Activated T-cell treated with anti-CD3 and anti-CD28 coated beads for 24 hours (primary cell): Measurements from ENCODE around the gene COL5A1.

Source experiments
- DNase-seq: peaks from one replicate; pipeline ENCODE4 v3.0.0-alpha.2; 2020; ENCODE audit warnings: low read depth

Gene COL5A1

GRCh38 chr9:134728801-134729495, 87.3 kb downstream of the COL5A1 start:
- DNase-seq, result no peak

GRCh38 chr9:134730011-134730760, 88.6 kb downstream of the COL5A1 start:
- no peak for DNase-seq

GRCh38 chr9:134730761-134731496, 89.3 kb downstream of the COL5A1 start:
- DNase-seq, result no peak

DNA sequence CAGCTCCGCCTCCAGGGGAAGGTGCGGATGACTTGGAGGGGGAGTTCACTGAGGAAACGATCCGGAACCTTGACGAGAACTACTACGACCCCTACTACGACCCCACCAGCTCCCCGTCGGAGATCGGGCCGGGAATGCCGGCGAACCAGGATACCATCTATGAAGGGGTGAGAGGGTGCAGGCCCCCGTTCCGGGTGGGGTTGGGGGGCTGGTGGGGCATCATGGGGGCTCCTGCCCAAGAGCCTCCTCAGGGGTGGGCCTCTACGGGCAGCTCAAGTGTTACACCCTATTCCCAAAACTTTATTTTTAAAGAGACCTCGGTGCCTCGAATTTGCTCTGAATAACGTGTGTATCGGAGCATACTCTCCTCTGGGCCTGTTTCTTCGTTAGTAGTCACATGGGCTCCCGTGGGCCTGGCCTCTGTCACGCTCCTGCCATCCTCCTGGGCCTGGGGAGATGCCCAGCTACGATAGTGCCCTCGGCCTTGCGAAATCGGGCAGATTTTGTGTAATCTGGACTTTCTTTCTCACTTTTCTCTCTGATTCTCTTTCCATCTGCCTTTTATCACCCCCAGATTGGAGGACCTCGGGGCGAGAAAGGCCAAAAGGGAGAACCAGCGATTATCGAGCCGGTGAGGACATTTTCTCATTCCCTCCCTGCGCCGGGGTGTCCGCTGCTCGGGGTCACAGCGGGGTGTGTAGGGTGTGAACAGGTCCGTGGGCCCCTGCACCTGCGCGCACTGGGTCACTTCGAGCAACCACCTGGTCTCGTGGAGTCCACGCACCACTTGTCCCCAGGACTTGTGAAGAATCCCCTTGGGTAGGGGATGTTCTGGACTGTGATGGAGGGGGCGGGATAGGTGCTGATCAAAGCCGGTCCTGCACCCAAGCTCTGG, 90.1 kb downstream of the COL5A1 start:
- DNase-seq, result no peak

- DNase-seq, result no peak
These were observed 90.9 kb downstream of the COL5A1 start for GRCh38 chr9:134732392-134733110.

GRCh38 chr9:134733480-134734232, 92.1 kb downstream of the COL5A1 start:
- DNase-seq, result no peak

GRCh38 chr9:134734270-134734669, 92.7 kb downstream of the COL5A1 start:
- no peak for DNase-seq

DNA sequence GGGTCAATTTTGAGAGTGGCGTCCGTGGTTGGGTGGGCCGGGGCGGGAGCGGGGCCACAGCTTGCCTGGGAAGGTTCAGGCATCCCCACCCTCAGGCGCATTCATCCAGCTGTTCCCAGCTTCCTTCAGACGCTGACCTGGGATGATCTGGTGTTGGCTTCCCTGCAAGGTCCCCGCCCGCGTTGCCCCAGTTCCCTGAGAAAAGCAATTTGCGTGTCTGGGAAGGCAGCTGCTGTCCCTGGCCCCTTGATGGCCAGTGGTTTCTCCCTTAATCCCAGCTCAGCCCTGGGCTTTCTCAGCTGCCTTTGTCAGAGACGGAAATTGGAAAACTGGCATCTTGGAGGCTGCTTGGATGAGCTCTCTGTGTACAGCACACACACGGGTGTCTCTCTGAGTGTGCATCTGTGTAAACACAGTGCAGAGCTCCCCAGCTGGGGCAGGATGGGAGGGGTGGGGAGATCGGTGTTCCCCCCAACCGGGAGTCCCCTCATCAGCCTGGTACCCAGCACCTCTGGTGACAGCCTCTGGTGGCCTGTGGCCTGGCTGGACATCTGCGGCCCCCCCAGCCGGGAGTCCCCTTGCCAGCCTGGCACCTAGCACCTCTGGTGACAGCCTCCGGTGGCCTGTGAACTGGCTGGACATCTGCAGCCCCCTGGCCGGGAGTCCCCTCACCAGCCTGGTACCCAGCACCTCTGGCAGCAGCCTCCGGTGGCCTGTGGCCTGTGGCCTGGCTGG, 94.0 kb downstream of the COL5A1 start:
- DNase-seq, result no peak

DNA sequence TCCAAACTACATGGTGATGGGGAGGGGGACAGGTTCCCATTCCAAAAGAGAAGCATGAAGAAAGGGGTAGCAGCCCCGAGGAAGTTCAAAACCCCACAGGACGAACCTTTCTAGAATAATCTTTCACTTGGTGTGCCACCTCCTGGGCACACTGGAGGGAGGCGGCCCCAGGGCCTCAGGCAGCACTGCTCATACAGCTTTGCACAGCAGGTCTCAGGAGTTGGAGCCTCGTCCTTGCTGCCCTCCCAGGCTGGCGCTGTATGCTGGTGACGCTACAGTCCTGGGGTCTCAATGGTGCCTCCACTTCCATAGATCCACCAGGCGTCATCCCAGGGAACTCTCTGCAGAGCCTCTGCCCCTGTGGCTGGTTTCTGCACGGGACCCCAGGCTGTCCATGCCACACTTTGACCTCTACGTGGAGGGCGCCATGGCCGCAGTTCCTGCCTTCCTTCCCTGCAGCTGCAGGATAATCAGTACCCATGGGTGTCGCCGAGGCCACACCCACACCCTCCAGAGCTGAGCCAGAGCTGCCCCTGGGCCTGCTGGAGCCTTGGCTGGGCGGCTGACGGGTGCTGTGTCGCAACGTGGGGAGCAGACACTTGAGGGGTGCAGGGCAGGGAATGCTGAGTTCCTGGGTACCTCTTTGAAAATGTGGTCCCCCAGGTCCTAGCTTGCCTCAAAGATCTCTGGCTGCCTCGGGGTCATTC, 95.3 kb downstream of the COL5A1 start:
- no peak for DNase-seq

DNA sequence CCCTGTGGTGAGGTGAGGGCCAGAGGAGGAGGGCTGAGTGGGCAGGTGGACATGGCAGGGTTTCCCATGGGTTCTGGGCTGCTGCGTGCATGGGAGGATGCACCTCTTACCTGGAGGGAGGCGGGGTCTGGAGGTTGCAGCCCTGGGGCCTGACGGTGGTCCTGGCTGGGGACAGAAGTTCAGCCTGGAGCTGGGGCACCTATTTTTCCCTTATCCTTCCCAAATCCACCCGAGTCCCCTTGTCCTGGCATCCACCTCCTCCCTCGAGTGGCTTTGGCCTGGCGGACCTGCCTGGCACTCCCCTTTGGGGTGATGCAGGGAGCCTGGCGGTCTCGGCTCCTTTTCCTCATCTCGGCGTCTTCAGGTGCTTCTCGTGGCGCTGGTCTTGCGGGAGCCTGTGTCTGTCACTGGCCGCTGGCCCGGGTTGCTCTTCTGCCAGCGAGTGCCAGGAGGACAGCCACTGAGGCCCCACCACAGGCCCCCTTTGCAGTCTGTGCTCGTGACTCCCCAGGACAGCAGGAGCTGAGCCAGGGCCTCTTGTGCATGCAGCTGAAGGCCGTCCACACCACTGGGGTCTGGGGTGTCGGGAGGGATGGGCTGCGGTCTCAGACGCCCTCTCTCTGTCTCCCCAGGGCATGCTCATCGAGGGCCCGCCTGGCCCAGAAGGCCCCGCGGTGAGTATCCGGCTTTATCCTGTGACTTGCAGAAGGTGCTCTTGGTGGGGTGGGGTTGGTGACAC, 96.4 kb downstream of the COL5A1 start:
- no peak for DNase-seq

DNA sequence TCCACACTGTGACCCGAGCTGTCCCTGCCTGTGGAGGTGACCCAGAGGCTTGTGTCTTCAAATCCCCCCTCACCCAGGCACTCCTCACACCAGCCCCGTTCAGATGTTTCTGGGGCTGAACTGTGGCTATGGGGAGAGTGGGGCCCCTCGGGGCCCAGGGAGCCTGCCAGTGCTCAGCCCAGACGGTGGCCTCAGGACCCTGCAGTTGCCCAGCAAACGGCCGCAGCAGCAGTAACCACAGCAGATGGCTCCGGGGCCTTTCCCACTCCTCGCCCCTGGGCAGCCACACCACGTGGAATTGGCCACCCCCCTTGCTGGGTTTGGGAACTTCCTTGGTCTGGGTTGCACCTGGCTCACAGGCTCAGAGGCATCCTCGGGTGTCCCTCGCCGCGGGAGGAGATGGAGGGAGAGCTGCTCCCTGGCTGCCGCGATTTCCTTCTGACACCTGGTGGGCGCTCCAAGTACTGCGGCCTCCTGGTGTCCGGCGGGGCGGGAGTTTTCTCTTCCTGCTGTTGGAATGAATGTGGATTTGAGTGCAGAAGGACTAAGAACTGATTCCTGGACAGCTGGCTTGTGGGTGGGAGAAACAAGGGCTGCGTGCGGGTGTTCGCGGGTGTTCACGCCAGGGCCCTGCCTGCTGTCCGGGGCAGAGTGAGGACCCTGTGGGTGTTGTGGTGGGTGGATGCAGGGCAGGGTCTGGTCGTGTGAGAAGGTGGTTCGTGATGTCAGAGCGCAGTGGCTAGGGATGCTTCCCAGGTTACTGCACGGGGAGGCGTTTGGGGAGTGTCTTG, 97.5 kb downstream of the COL5A1 start:
- DNase-seq, result peak; percentile 20

DNA sequence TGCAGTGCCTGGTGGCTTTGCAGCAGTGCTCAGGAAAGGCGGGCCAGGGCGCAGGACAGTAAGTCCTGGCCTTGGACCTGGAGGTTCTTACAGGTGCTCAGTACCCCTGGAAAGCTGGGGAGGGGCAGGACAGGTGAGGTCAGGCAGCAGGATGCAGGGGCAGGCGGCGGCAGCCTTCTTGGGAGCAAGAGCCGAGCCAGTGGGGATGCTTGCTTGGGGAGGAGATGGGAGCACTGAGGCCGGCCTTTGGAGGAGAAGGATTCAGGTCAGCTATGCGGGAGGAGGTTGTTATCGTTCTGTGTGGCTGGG, 98.0 kb downstream of the COL5A1 start:
- DNase-seq, result no peak

- DNase-seq, result no peak
These were observed 98.5 kb downstream of the COL5A1 start for GRCh38 chr9:134740071-134740470.

- no peak for DNase-seq
These were observed 100.2 kb downstream of the COL5A1 start for GRCh38 chr9:134741846-134742245.

DNA sequence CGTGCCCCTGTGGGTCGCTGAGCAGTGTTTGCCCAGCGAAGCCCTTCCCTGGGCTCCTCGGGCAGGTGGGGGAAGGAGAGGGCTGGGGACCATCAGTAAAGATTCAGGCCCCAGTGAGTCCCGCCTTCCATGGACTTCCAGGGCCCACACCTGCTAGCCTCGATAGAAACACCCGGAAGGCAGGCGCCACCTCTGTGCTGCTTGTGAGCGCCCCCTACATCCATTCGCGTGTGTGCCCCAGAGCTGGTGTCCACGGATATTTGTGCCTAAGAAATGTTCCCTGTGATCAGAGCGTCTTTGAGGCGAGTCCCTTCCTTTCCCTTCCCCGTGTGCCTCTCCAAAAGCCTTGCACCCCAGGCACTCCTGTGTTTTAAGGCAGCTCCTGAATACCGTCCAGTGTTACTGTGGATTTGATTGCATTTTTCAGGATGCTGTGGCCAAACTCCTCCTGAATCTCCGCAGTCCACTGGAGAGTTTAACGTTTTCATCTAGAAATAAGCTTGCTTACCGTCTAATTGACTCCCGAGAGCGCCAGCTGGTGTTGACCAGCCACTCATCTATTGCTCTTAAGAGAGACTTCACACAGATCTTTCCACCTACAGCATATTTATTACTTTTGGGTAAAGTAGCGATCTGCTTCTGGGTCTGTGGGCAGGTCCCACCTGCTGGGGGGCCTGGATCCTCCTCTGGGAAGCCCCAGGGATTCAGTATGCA, 101.4 kb downstream of the COL5A1 start:
- DNase-seq, result no peak

GRCh38 chr9:134743853-134744252, 102.2 kb downstream of the COL5A1 start:
- no peak for DNase-seq
